GM18505 (cell line): ENCODE data around the gene HS1BP3.

ENCODE experiments used
- ATAC-seq: cut with Tn5 transposase; IDR thresholded peaks from one replicate; pipeline ENCODE4 v1.9.1; 2021; ENCODE audit not compliant: unreplicated experiment
- POLR2A ChIP-seq: IDR thresholded peaks from 4 replicates; pipeline ENCODE4 v1.6.1; 2011; ENCODE audit warnings: borderline replicate concordance; ENCODE audit not compliant: insufficient read depth, insufficient read length; ENCODE audit errors: extremely low read depth

Gene HS1BP3

DNA sequence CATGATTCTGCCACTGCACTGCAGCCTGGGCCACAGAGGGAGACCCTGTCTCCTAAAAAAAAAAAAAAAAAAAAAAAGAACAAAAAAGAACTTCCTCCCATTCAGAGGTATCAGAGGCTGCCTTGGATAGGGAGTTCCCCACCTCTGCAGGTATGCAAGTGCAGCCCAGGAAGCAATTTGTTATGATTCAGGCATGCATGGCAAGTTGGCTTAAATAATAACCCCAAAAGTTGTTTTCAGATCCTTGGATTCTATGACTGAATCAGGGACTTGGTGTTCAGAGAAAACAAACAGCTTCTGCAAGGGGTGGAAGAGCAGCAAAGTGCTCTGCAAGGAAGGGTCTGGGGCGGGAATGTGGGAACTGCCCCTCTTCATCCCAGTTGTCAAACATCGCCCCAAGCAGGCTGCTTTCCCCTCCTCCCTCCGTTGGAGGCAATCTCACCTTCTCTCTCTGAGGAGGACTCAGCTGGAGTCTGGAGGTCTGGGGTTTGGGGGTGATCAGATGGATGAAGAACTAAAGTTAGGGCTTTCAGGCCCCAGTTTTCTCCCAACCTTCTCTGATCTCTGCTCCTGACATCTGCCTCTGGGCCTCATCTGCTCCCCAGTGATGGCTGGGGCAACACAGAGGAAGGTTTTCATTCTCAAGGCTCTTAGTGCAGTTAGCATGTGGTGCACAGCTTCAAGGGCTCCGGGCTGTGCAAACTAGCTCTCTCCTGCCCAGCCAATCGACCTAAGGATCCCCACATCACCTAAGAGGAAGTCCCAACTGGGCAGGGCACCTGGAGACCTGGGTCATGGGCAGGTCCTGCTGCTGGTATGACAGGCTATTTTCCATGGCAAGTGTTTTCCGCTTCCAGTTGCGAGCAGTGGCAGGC lies 12.5 kb upstream of the HS1BP3 start:
- no peak for ATAC-seq
- TF ChIP-seq POLR2A, result no peak

DNA sequence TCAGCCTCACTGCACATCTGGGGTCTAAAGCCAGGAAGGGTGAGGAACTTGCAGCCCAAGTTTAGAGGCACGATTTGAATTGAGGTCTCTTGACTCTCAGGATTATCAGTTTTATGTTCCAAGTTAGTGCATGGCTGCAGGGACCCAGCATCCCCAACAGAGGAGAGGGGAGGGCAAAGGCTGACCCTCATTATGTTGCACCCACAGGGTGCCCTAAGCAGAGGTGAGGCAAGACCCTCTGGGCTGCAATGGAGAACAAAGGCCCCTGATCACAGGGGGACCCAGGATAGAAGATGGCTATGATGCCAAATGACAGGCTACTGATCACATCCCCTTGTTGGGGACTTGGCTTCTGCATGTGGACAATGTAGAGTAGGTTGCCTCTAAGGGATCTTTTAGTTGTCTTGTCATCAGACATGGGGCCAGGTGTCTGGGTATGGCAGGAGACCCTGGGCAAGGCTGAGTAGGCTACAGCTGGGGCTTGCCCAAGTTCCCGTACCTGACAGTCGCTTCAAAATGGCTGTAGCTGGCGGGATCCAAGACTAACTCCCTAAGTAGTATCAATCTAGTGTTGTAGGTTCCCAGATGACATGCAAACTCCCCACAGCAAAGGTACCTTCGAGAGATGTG lies 11.5 kb upstream of the HS1BP3 start:
- ATAC-seq, result no peak
- no peak for TF ChIP-seq POLR2A

DNA sequence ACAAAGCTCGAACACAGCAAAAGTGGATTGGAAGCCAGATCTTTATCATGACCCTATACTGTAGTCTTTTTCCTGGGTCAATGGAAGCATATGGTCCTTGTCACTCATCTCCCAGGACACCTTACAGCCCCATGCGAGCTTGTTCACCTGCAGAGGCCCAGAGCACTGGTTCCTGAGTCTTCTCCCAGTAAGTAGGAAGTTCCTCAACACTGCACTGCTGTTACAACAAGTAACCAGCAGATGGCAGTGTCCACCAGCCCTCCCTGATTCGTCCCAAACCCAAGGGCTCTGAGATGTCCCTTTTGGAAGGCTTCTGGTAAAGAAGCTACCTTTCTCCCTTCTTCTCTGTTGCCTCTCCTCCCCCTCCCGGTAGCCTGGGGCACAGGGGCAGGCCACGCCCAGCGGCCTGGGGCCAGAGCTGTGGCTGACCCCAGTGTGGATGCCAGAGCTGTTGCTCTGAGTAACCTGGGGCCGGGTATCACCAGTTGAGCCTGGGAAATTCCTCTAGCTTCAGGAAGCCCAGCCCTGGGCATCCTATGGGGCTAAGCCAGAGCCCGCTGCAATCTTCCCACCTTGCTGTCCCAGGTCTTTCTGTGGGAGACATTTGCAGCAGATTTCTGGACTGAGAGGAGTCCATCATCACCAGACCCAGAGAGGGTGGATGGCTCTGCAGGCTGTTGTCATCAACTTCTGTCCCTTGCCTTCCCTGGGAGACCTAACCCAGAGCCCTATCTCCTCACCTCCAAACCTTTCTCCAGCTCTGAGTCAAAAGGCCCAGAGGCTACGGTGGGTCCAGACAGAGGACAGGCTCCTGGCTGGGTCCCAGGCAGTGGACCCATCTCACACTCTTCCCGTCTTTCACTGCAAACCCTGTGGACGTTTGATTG lies 10.8 kb upstream of the HS1BP3 start:
- ATAC-seq, result peak; percentile 47
- TF ChIP-seq POLR2A, result no peak

DNA sequence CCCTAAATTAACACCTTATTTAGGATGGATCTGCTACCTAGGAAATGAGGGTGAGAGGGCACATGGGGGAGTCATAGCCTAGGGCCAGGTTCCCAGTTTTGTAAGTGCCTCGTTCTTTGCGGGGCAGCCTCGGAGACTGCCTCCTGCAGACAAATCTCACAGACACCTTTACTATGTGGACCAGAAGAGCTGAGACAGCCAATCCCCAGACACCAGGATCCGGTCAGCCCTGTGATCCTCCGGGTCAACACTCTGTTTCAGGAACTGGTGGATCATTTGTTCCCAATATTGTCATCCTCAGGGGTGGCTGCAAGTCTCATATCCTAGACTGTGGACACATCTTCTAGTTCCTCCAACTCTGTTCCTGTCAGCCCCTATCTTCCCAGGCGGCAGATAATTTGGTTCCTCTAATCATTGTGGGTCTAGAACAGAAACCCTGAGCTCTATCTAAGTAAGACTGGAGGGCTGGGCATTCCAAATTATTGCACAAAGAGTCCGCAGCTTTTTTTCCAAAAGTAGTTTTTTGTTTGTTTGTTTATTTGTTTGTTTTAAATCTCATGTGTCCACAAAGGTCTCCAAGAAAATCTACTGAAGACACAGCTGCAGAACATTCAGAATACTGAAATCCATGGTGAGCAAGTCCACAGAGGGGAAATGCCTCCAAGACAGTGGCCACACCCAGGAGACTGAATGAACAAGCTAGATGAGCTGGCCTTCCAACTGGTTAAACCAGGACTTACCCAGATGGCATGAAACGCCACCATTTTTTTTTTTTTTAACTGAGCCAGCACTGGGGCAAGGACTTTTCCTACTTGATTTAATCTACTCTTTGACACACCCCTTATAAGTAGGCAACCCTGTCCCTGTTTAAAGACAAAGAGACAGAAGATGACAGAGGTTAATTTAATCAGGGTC lies 9.9 kb upstream of the HS1BP3 start:
- no peak for TF ChIP-seq POLR2A
- no peak for ATAC-seq

DNA sequence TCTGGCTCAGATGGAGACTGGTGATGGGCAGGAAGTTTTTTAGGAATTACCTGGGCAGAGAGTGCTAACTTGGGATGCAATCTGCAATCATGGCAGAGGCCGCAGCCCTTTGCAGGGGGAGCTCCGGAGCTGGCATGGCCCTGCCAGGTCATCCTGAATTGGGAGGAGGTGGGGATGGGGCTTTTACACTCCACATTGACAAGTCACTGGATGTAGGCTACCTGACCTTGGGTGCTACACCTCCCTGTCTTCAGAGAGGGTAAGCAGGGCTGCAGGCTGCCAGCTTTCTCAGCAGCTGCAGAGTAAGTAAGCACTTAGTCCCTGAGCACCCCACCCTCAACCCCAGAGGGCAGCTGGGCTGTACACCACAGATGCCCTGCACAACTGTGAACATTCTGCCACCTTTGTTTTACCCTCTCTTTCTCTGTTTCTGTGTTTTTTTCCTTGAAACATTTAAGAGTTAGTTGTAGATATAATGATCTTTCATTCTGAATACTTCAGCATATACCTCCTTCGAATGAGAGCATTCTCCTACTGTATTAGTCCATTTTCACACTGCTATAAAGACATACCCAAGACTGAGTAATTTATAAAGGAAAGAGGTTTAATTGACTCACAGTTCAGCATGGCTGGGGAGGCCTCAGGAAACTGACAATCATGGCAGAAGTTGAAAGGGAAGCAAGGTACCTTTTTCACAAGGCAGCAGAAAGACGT lies 6.8 kb upstream of the HS1BP3 start:
- no peak for TF ChIP-seq POLR2A
- no peak for ATAC-seq

DNA sequence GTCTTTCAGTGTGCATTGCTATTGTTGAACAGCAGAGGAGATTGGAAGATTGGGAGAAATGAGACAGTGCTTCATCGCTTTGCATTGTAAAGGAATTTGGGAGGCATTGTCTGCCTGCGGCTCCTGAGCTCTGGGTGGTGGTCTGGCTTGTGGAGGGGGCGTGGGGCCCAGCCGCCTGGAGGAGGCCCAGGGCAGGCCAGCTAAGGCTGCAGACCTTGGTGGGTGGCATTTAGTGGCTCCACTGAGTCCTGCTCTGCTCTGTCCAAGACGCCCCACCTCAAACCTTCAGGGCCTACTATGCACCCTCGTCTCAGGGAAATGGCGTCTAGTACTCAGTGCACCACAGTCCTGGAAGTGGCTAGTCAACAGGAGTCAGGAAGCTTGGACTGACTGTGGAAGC lies 5.7 kb upstream of the HS1BP3 start:
- no peak for TF ChIP-seq POLR2A
- no peak for ATAC-seq

DNA sequence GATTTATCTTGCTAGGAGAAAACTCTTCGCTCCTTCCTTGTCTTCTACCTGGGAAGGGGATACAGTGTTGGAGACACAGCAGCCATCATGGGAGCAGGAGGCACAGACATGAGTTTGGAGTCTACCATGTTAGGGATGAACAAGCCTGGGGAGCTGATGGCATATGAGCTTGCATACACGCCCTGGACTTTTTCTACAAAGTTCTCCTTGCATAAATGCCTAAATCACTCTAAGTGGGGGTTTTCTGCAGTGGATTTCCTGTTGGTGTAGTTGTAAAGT lies 3.6 kb upstream of the HS1BP3 start:
- no peak for ATAC-seq
- no peak for TF ChIP-seq POLR2A

DNA sequence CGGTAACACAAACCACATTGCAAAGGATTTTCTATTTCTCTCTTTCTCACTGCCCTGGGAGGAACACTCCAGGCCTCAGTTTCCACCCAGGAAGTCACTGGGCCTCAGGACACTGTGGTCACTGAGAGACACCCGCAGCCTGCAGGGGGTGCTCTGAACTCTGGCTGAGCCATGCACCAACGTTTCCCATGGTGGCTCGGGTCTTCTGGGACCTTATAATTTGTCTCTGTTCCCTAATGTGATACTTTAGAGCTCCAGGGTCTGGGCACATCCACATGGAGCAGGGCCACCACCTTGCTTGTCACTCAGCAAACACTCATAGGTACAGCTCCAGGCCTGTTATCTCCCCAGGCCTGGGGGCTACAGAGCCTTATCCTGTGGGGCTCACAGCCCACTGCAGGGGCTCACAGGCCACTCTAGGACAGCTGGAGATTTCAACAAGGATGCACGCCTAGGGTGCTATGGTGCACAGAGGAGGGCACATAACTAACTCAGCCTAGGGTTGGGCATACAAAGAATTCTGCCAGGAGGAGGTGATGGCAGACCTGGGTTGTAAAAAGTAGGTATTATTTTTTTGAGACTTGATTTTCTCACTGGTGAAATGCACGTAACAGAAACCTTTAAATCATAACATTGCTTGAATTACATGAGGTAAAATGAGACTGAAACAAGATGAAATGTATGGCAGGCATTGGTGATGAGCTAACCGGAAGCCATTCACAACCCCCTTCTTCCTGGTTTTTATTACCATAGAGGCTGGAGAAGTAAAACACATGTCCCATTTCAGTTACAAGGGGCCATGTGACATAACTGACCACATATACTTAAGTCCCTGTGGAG lies 3.0 kb upstream of the HS1BP3 start:
- no peak for ATAC-seq
- TF ChIP-seq POLR2A, result no peak

DNA sequence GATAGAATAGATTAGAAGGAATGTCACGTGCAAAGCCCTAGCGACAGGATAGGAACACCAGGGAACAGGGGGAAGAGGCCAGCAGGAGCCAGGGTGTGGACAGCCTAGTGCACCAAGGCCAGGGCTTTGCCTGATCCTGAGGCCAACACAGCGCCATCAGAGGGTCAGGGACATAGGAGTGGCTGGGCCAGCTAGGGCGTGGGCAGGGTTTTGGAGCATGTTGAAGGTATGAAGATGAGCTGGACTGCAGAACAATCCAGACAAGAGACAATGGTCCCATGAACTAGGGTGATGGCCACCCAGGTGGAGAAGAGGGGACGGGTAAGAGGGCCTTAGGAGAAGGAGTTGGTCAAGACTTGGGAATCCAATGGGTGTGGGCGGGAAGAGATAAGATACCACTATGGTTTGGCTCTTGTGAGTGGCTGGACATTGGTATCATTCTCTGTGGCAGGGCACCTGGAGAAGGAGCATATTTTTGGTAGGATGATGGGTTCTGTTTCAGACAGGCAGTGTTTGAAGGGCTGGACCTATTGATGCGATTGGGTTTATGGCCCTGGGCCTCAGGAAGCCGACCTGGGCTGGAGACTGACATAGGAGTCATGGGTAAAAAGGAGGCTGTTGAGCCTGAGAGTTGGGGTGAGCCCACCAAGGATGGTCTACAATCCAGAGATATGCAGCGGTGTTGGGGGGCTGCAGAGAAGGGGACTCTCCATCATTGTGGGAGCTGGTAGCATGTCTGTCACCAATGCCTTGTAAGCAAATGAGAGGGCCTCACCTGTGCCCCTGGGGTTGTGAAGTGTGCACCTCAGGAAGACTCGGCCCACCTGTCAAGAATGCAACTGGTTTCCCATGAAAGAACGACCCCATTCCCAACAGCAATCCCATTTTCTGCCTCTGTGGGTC lies 2.0 kb upstream of the HS1BP3 start:
- TF ChIP-seq POLR2A, result no peak
- ATAC-seq, result no peak

DNA sequence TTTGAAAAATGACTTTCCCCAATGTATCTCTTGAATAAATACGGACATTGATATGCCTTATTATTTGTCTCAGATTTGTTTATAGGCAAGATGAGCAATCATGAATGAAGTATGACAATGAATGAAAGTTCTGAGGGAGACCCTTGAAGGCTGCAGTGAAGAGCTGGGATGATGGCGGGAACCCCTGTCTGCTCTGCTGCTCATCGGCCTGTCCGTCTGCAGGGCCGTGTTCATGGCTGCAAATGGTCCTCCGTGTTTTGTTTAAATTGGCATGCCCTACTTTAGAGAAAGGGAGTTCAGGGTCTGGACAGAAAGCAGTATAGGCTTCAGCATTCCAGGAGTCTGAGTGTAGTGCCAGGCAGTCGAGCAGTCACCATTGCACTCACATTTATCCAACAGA lies 1.2 kb upstream of the HS1BP3 start:
- ATAC-seq, result no peak
- TF ChIP-seq POLR2A, result no peak

DNA sequence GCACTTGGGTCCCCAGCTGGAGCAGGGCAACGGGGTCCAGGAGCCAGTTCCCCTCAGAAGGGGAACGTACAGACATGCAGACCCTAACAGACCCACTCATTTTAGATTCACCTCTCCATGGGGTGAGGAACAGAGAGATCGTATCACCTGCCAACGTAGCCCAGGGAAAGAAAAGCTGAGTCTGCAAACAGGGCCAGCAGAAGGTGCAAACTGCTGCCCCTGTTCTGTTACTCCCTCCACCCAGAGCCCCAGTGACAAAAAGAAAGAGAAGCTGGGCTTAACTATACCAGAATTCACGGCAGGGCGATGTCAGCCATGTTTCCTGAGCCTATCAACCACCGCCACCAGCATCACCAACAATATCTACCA lies 817 bp upstream of the HS1BP3 start:
- TF ChIP-seq POLR2A, result no peak
- no peak for ATAC-seq
